Measurements from ENCODE around the gene SNX24.

DNA sequence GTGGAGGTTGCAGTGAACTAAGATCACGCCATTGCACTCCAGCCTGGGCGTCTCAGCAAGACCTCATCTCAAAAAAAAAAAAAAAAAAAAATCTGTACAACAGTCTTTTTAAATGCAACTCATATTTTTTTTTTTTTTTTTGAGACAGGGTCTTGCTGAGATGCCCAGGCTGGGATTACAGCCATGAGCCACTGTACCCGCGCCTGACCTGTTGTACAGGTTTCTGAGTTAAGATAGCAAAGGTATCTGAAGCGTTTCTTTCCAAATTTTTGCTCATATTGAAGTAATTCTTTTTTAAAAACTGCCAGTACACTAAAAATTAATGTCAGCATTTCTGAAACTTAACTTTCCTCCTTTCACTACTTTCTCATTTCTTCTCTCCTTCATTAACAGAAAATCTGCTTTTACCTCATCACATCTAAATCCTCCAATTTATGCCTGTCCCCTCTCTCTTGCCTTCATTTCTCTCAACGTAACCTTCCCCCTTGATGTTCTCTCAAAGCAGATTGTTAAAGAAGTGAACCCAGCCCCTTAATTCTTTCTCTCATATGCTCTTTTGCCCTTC, 3.3 kb upstream of the SNX24 start:
- TF ChIP-seq, protein P1, sequence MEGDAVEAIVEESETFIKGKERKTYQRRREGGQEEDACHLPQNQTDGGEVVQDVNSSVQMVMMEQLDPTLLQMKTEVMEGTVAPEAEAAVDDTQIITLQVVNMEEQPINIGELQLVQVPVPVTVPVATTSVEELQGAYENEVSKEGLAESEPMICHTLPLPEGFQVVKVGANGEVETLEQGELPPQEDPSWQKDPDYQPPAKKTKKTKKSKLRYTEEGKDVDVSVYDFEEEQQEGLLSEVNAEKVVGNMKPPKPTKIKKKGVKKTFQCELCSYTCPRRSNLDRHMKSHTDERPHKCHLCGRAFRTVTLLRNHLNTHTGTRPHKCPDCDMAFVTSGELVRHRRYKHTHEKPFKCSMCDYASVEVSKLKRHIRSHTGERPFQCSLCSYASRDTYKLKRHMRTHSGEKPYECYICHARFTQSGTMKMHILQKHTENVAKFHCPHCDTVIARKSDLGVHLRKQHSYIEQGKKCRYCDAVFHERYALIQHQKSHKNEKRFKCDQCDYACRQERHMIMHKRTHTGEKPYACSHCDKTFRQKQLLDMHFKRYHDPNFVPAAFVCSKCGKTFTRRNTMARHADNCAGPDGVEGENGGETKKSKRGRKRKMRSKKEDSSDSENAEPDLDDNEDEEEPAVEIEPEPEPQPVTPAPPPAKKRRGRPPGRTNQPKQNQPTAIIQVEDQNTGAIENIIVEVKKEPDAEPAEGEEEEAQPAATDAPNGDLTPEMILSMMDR (conservative IDR thresholded peaks at IDR 0.05) = no peak
- TF ChIP-seq EZH2 (IDR thresholded peaks at IDR 0.05; ENCODE audit: low read depth) = no peak

Measured in PC-9 (cell line).